WTC11 (cell line): ENCODE measurements around the gene AKT1S1.

Experiments
- JUN ChIP-seq: sonication (generic); formaldehyde crosslinking; IDR thresholded peaks from 2 replicates; pipeline ENCODE4 v1.8.0; 2023; ENCODE audit warnings: mild to moderate bottlenecking, missing genetic modification reagents
- MYBL2 ChIP-seq: sonication (generic); formaldehyde crosslinking; IDR thresholded peaks from 2 replicates; pipeline ENCODE4 v1.8.1; 2023; ENCODE audit warnings: mild to moderate bottlenecking, moderate library complexity, missing genetic modification reagents
- TF ChIP-seq, protein P1 (sequence below): sonication (generic); formaldehyde crosslinking; IDR thresholded peaks from 2 replicates; pipeline ENCODE4 v1.8.0; 2022; ENCODE audit warnings: mild to moderate bottlenecking, missing genetic modification reagents
- TF ChIP-seq, protein P2 (sequence below): fragments of 200-600 bp; IDR thresholded peaks from 2 replicates; pipeline ENCODE4 v1.8.0; 2022; ENCODE audit warnings: antibody characterized with exemption
- TF ChIP-seq, protein P3 (sequence below): sonication (generic); formaldehyde crosslinking; IDR thresholded peaks from 2 replicates; pipeline ENCODE4 v1.8.1; 2023; ENCODE audit warnings: mild to moderate bottlenecking, missing genetic modification reagents

DNA sequence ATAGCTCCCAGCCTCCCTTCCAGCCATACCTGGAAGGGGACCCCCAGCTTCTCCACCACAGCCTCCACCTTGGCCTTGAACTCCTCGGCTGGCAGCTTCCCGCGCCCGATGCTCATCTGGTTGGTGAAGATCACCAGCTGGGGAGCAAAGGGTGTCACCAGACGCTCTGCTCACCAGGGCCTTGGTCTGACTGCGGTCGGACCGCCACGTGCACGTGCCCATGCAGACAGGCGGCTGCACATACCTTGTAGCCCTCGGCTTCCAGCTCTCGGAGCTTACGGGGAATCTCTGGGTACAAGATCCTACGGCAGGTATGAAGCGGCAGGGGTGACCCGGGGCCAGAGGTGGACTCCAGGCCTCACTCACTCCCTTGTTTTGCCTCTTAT, 13.2 kb downstream of the AKT1S1 start:
- TF ChIP-seq JUN (CRISPR knock-in tag) (no peak), MYBL2 (CRISPR knock-in tag) (no peak)
- TF ChIP-seq, protein P1, sequence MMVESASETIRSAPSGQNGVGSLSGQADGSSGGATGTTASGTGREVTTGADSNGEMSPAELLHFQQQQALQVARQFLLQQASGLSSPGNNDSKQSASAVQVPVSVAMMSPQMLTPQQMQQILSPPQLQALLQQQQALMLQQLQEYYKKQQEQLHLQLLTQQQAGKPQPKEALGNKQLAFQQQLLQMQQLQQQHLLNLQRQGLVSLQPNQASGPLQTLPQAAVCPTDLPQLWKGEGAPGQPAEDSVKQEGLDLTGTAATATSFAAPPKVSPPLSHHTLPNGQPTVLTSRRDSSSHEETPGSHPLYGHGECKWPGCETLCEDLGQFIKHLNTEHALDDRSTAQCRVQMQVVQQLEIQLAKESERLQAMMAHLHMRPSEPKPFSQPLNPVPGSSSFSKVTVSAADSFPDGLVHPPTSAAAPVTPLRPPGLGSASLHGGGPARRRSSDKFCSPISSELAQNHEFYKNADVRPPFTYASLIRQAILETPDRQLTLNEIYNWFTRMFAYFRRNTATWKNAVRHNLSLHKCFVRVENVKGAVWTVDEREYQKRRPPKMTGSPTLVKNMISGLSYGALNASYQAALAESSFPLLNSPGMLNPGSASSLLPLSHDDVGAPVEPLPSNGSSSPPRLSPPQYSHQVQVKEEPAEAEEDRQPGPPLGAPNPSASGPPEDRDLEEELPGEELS: no peak
- TF ChIP-seq, protein P2, sequence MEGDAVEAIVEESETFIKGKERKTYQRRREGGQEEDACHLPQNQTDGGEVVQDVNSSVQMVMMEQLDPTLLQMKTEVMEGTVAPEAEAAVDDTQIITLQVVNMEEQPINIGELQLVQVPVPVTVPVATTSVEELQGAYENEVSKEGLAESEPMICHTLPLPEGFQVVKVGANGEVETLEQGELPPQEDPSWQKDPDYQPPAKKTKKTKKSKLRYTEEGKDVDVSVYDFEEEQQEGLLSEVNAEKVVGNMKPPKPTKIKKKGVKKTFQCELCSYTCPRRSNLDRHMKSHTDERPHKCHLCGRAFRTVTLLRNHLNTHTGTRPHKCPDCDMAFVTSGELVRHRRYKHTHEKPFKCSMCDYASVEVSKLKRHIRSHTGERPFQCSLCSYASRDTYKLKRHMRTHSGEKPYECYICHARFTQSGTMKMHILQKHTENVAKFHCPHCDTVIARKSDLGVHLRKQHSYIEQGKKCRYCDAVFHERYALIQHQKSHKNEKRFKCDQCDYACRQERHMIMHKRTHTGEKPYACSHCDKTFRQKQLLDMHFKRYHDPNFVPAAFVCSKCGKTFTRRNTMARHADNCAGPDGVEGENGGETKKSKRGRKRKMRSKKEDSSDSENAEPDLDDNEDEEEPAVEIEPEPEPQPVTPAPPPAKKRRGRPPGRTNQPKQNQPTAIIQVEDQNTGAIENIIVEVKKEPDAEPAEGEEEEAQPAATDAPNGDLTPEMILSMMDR: no peak
- TF ChIP-seq, protein P3, sequence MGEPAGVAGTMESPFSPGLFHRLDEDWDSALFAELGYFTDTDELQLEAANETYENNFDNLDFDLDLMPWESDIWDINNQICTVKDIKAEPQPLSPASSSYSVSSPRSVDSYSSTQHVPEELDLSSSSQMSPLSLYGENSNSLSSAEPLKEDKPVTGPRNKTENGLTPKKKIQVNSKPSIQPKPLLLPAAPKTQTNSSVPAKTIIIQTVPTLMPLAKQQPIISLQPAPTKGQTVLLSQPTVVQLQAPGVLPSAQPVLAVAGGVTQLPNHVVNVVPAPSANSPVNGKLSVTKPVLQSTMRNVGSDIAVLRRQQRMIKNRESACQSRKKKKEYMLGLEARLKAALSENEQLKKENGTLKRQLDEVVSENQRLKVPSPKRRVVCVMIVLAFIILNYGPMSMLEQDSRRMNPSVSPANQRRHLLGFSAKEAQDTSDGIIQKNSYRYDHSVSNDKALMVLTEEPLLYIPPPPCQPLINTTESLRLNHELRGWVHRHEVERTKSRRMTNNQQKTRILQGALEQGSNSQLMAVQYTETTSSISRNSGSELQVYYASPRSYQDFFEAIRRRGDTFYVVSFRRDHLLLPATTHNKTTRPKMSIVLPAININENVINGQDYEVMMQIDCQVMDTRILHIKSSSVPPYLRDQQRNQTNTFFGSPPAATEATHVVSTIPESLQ (CRISPR knock-in tag): no peak
